ENCODE results near the gene TUBA1C. TPM values are rescaled to one million over a fixed set of nuclear protein-coding genes. Genes with fewer than 3 reads are reported as not detected.
"Not testable (repeated sequence)": the region's sequence is repeated elsewhere in the genome, so short reads cannot be mapped to it uniquely, and the experiment has no call there.

TUBA1C gene
- total RNA-seq, 4 donors from 2014 or later = 45.5 to 142 (median 55.1) TPM

DNA sequence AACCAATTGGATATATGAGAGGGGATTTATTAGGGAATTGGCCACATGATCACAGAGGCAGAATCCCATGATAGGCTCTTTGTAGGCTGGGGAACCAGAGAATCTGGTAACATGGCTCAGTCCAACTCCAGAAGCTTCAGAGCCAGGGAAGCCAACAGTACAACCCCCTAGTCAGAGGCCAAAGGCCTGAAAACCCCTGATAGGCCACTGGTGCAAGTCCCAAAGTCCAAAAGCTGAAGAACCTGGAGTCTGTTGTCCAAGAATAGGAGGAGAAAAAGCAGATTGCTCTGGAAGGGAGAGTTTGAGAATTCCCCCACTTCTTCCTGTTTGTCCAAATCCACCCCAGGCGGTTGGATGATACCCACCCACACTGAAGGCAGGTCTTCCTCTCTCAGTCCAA is 49.9 kb downstream of the TUBA1C start:
- WGBS, 2 donors = 57 to 83% methylated on average over 1 of the region's 1 CpG
- TF ChIP-seq EP300 (IDR thresholded peaks at IDR 0.05) (no peak), POLR2A (IDR thresholded peaks at IDR 0.05) (no peak)
- TF ChIP-seq, protein P1, sequence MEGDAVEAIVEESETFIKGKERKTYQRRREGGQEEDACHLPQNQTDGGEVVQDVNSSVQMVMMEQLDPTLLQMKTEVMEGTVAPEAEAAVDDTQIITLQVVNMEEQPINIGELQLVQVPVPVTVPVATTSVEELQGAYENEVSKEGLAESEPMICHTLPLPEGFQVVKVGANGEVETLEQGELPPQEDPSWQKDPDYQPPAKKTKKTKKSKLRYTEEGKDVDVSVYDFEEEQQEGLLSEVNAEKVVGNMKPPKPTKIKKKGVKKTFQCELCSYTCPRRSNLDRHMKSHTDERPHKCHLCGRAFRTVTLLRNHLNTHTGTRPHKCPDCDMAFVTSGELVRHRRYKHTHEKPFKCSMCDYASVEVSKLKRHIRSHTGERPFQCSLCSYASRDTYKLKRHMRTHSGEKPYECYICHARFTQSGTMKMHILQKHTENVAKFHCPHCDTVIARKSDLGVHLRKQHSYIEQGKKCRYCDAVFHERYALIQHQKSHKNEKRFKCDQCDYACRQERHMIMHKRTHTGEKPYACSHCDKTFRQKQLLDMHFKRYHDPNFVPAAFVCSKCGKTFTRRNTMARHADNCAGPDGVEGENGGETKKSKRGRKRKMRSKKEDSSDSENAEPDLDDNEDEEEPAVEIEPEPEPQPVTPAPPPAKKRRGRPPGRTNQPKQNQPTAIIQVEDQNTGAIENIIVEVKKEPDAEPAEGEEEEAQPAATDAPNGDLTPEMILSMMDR (IDR thresholded peaks at IDR 0.05) = no peak
- DNase-seq (ENCODE audit: low spot score in 2 of 2) = no peak

DNA sequence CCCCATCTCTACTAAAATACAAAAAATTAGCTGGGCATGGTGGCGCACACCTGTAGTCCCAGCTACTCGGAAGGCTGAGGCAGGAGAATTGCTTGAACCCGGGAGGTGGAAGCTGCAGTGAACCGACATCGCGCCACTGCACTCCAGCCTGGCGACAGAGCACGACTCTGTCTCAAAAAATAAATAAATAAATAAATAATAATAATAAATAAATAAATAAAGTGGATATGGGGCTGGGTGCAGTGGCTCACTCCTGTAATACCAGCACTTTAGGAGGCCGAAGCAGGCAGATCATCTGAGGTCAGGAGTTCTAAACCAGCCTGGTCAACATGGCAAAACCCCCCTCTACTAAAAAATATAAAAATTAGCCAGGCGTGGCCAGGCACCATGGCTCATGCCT is 52.2 kb downstream of the TUBA1C start:
- H3K4me3 ChIP-seq; DNase-seq (ENCODE audit: low spot score in 2 of 2); H3K9me3 ChIP-seq; H3K27me3 ChIP-seq; H3K4me1 ChIP-seq; H3K27ac ChIP-seq; H3K36me3 ChIP-seq: not testable (repeated sequence)
- WGBS, 2 donors = 96% methylated on average over 10 of the region's 10 CpGs

More for the DNA sequence above, 49.9 kb downstream of the TUBA1C start:
- Histone ChIP-seq H3K9me3 (no peaks in the 10 kb centered on the region), H3K4me3 (no peak overlapping the region), H3K36me3 (no peaks in the 10 kb centered on the region), H3K27ac (no peak overlapping the region), H3K4me1 (no peaks in the 10 kb centered on the region), H3K27me3 (peaks cover 0 to 4% of the 10 kb centered on the region in 2 donors)

DNA sequence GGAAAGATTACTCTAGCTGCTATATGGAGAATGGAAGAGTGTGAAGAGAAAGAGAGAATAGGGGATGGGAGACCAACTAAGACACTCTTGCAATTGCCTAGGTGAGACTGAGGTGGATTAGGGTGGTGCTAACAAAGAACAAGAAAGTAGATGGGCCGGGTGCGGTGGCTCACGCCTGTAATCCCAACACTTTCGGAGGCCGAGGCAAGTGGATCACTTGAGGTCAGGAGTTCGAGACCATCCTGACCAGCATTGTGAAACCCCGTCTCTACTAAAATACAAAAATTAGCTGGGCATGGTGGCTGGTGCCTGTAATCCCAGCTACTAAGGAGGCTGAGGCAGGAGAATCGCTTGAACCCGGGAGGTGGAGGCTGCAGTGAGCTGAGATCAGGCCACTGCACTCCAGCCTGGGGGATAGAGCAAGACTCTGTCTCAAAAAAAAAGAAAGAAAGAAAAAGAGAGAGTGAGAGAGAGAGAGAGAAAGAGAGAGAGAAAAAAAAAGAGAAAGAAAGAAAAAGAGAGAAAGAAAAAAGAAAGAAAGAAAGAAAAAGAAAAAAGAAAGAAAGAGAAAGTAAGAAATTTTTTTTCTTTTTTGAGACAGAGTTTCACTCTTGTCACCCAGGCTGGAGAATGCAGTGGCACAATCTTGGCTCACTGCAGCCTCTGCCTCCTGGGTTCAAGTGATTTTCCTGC is 55.7 kb downstream of the TUBA1C start:
- not testable (repeated sequence) for H3K27me3 ChIP-seq; H3K36me3 ChIP-seq; DNase-seq (ENCODE audit: low spot score in 2 of 2); H3K4me3 ChIP-seq; H3K27ac ChIP-seq; H3K9me3 ChIP-seq
- WGBS, 2 donors = 91 to 93% methylated on average over 9 of the region's 9 CpGs
- peaks cover 0 to 16% (median 4%) of the 10 kb centered on the region in 4 donors for H3K4me1 ChIP-seq

DNA sequence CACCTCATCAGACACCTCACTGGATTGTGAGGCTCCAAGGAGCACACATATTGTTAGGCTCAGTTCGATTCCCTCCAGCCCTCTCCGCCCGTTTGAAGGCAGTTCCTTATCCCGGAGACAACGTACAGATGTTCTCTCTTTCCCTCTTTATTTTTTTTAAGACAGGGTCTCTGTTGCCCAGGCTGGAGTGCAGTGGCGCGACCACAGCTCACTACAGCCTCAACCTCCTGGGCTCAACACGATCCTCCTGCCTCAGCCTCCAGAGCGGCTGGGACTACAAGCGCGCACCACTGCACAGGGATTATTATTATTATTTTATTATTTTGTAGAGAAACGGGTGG is 57.5 kb downstream of the TUBA1C start:
- TF ChIP-seq, protein P1 (IDR thresholded peaks at IDR 0.05) = no peak
- TF ChIP-seq POLR2A (IDR thresholded peaks at IDR 0.05) (no peak), EP300 (IDR thresholded peaks at IDR 0.05) (no peak)
- Histone ChIP-seq H3K4me1 (peaks cover 0 to 16% (median 4%) of the 10 kb centered on the region in 4 donors), H3K4me3 (peak overlapping the region; percentile 52 to 97 (median 72)), H3K27me3 (no peaks in the 10 kb centered on the region), H3K36me3 (no peaks in the 10 kb centered on the region), H3K9me3 (no peaks in the 10 kb centered on the region), H3K27ac (peak overlapping the region in 3 of 4 donors; percentile 67 to 73 (median 72))
- no peak for DNase-seq (ENCODE audit: low spot score in 2 of 2)
- WGBS, 2 donors = 40 to 47% methylated on average over 12 of the region's 12 CpGs

DNA sequence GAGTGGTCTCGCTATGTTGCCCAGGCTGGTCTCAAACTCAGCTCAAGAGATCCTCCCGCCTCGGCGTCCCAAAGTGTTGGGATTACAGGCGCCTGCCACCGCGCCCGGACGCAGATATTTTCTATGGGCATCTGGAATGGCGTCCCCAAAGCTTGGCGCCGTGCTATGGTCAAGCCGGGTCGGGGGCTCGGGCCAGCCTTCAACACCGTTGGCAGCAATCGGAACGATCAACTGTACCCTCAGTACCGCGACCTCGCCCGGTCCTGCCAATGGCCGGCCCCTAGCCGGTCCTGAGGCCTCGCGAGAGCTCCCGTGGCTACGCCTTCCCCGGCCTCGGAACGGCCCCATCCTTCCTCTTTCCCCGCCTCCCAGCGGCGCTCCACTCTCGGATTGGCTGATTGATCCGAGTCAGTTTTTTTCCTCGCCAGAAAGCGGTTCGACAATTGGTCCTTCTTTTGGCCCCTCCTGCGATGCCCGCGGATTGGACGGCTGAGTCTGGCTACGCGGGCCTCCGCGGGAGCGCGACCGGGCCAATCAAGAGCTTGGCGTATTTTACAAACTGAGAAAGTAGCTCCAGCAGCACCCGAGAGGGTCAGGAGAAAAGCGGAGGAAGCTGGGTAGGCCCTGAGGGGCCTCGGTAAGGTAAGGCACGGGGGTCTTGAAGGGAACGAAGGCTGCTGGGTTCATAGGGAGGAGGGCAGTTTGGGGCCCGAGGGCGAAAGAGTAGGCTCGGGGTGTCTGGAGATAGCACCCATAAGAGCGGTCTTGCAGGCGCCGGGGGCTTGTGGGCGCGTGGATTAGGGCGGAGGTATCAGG is 58.0 kb downstream of the TUBA1C start, which contains the start of gene TROAP:
Gene TROAP (plus strand): TSS at position 548 of the 816 bp plus-strand sequence. CDS start 354 bp downstream, outside the sequence.
- WGBS, 2 donors = 1% methylated on average over 64 to 65 of the region's 65 CpGs
- peak within 1 kb of the TSS in 3 of 4 donors; percentile 67 to 73 (median 72) for H3K27ac ChIP-seq

More for the DNA sequence above, 58.0 kb downstream of the TUBA1C start, which contains the start of gene TROAP:
- no peaks in the 10 kb centered on the region for H3K36me3 ChIP-seq
- H3K4me1 ChIP-seq = peaks cover 0 to 16% (median 4%) of the 10 kb centered on the region in 4 donors
- DNase-seq (ENCODE audit: low spot score in 2 of 2) = peak; percentile 92 to 94
- H3K4me3 ChIP-seq = peak within 1 kb of the TSS; percentile 52 to 97 (median 72)
- TF ChIP-seq EP300 (IDR thresholded peaks at IDR 0.05) (peak; percentile 54 to 69), POLR2A (IDR thresholded peaks at IDR 0.05) (peak; percentile 29 to 40)
- TF ChIP-seq, protein P1 (IDR thresholded peaks at IDR 0.05) = peak in 1 of 5 experiments; percentile 34
- H3K9me3 ChIP-seq = no peaks in the 10 kb centered on the region
- no peaks in the 10 kb centered on the region for H3K27me3 ChIP-seq
